Gastroesophageal sphincter (tissue), 4 donors: Measurements from ENCODE around the gene PVALB. TPM values are rescaled to one million over a fixed set of nuclear protein-coding genes. Genes with fewer than 3 reads are reported as not detected.

Experiments
- ATAC-seq: fragments of 150-250 bp; one replicate; pipeline ENCODE4 v1.9.1; 2016; ENCODE audit warnings: mild to moderate bottlenecking, moderate library complexity
- H3K27ac ChIP-seq, 4 donors: fragments of 200-600 bp; sonication (generic) in 3 of 4; 1 replicate in 3 of 4; 2 replicates in 1 of 4; pipeline ENCODE4 v1.5.1; 2016 to 2019
- H3K27me3 ChIP-seq: fragments of 200-600 bp; sonication (generic); one replicate; pipeline ENCODE4 v1.5.1; 2019
- H3K36me3 ChIP-seq, 2 donors: fragments of 200-600 bp; sonication (generic); one replicate each; pipeline ENCODE4 v1.5.1; 2019; ENCODE audit warnings: control low read depth in 1 of 2
- H3K4me1 ChIP-seq, 3 donors: fragments of 200-600 bp; sonication (generic); 1 replicate in 2 of 3; 2 replicates in 1 of 3; pipeline ENCODE4 v1.5.1; 2016 to 2019; ENCODE audit warnings: control low read depth in 2 of 3
- H3K4me3 ChIP-seq, 2 donors: fragments of 200-600 bp; sonication (generic); one replicate each; pipeline ENCODE4 v1.5.1; 2019; ENCODE audit warnings: mild to moderate bottlenecking in 1 of 2, moderate library complexity in 1 of 2
- H3K9me3 ChIP-seq, 3 donors: fragments of 200-600 bp; sonication (generic); one replicate each; pipeline ENCODE4 v1.5.1; 2017 to 2019; ENCODE audit warnings: control low read depth in 2 of 3
- EP300 ChIP-seq: sonication (generic); formaldehyde crosslinking; IDR thresholded peaks from one replicate; pipeline ENCODE4 v1.6.1; 2017; ENCODE audit warnings: antibody characterized with exemption, mild to moderate bottlenecking
- POLR2A ChIP-seq, 2 donors: fragments of 450-650 bp; IDR thresholded peaks; one replicate each; pipeline ENCODE4 v1.6.1; 2017; ENCODE audit warnings: antibody characterized with exemption in 2 of 2, mild to moderate bottlenecking in 2 of 2, moderate library complexity in 1 of 2
- POLR2AphosphoS5 ChIP-seq: sonication (generic); formaldehyde crosslinking; IDR thresholded peaks from one replicate; pipeline ENCODE4 v1.6.1; 2017; ENCODE audit warnings: antibody characterized with exemption
- WGBS, 2 donors: methylation state at CpG; one replicate each; pipeline ENCODE4 v1.1.5; 2018; ENCODE audit warnings: low coverage in 1 of 2; 5-methylcytosine and 5-hydroxymethylcytosine counted together
- total RNA-seq, 4 donors: library from RNA; depleted of rRNA; stranded (reverse); fragments of >200 nt; gene quantifications; one replicate each; pipeline ENCODE4 v1.1.0, GENCODE V29; 2016
- TF ChIP-seq, protein P1 (sequence below), 4 experiments: fragments of 200-600 bp in 2 of 4; fragments of 450-650 bp in 2 of 4; sonication (generic) in 1 of 4; IDR thresholded peaks; one replicate each; pipeline ENCODE4 v1.5.1; 2017 to 2019; ENCODE audit warnings: antibody characterized with exemption in 4 of 4, mild to moderate bottlenecking in 2 of 4, moderate library complexity in 2 of 4

The PVALB gene
- total RNA-seq, 4 donors from 2014 or later, result not detected

DNA sequence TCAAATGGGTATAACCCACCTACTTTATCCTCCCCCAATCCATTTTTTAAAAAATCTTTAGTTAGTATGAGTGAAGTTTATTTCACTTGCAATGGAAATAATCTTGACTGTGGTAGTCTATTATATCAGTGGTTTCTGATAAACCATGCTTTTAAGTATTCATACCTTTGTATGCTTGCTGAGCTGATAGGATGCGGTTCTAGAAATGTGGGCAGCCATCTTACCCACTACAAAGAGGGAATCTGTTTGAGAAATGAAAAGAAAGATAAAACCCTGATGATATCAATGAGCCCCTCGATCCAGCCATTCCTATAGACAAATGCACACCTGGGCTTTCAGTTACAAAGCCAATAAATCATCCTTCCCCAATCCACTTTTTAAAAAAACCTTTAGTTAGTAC is 13.8 kb upstream of the PVALB start:
- Histone ChIP-seq H3K36me3 (no peaks in the 10 kb centered on the region), H3K4me1 (no peaks in the 10 kb centered on the region), H3K4me3 (no peak overlapping the region), H3K27ac (no peak overlapping the region), H3K27me3 (peaks cover 29% of the 10 kb centered on the region), H3K9me3 (no peaks in the 10 kb centered on the region)
- 70 to 97% methylated on average over 2 of the region's 2 CpGs for WGBS, 2 donors
- TF ChIP-seq EP300 (no peak), POLR2AphosphoS5 (no peak), POLR2A (IDR thresholded peaks at IDR 0.05) (no peak)
- TF ChIP-seq, protein P1, sequence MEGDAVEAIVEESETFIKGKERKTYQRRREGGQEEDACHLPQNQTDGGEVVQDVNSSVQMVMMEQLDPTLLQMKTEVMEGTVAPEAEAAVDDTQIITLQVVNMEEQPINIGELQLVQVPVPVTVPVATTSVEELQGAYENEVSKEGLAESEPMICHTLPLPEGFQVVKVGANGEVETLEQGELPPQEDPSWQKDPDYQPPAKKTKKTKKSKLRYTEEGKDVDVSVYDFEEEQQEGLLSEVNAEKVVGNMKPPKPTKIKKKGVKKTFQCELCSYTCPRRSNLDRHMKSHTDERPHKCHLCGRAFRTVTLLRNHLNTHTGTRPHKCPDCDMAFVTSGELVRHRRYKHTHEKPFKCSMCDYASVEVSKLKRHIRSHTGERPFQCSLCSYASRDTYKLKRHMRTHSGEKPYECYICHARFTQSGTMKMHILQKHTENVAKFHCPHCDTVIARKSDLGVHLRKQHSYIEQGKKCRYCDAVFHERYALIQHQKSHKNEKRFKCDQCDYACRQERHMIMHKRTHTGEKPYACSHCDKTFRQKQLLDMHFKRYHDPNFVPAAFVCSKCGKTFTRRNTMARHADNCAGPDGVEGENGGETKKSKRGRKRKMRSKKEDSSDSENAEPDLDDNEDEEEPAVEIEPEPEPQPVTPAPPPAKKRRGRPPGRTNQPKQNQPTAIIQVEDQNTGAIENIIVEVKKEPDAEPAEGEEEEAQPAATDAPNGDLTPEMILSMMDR (IDR thresholded peaks at IDR 0.05), result no peak
- no peak for ATAC-seq

DNA sequence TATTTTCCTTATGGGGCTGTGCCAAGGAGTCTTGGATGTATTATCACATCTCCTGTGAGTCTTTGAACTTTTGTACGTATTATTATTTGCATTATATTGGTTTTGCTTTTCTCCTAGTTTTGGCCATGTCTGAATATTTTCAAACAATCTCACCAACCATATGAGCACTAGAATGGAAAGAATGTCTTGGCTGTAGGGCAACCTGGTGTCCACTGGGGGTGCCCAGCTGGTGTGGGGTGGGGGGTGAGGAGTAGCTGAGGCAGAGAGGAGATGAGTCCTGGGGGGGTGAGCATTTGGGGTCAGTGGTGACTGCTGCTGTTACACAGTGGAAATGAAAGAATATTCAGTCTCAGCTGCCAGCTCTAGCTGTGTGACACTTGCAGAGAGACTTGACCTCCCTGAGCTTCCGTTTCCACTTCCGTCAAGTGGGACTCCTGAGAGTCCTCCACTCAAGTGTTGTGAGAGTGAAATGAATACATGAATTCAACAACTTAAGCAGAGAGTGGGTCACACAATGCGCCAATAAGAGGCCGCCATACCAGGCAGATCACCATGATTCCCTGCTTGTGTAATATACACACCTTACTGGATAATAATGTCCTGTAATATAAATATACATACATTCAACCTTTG is 12.7 kb upstream of the PVALB start:
- Histone ChIP-seq H3K27me3 (peaks cover 24% of the 10 kb centered on the region), H3K4me3 (no peak overlapping the region), H3K4me1 (no peaks in the 10 kb centered on the region), H3K36me3 (no peaks in the 10 kb centered on the region), H3K27ac (no peak overlapping the region), H3K9me3 (no peaks in the 10 kb centered on the region)
- ATAC-seq, result no peak
- TF ChIP-seq POLR2A (IDR thresholded peaks at IDR 0.05) (no peak), EP300 (no peak), POLR2AphosphoS5 (no peak)
- TF ChIP-seq, protein P1 (IDR thresholded peaks at IDR 0.05), result no peak
- 57 to 71% methylated on average over 1 to 5 of the region's 5 CpGs for WGBS, 2 donors

DNA sequence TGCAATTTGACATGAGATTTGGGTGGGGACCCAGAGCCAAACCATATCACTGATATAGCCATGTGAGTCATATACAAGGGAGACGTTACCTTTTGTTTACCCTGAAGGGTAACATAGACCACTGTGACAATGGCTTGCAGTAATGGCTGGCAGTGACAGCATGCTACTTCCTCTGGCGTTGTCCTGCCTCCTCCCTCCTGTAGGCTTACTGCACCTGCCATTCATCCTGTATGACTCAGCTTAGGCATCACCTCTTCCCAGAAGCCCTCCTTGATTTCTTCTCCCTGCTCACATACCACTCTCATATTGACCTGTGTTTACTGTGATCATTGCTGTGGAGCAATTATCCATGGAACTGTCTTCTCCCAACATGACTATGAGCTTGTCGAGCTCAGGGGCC is 12.0 kb upstream of the PVALB start:
- Histone ChIP-seq H3K9me3 (no peaks in the 10 kb centered on the region), H3K36me3 (no peaks in the 10 kb centered on the region), H3K27me3 (peaks cover 29% of the 10 kb centered on the region), H3K27ac (no peak overlapping the region), H3K4me3 (no peak overlapping the region), H3K4me1 (no peaks in the 10 kb centered on the region)
- TF ChIP-seq, protein P1 (IDR thresholded peaks at IDR 0.05), result no peak
- no peak for TF ChIP-seq POLR2AphosphoS5
- no peak for TF ChIP-seq POLR2A (IDR thresholded peaks at IDR 0.05)
- TF ChIP-seq EP300, result no peak
- 31 to 68% methylated on average over 2 to 3 of the region's 3 CpGs for WGBS, 2 donors
- no peak for ATAC-seq

DNA sequence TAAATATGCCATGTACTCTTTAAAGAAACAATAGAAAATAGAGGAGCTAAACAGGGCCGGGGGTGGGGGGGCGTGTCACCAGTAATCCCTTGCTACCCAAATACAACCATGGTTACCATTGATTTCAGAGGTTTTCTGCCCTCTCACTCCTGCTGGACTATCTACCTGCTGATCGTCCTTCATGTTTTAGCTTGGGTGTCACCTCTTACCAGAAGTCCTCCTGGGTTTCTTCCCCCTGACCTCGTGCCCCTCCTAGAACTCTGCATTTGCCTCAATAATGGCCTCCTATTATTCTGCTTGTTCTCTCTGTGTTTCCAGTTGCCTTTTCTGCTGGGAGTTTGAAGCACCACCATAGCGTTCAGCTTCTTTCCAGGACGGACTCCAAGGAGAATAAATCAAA is 9.4 kb upstream of the PVALB start:
- H3K27me3 ChIP-seq, result peaks cover 50% of the 10 kb centered on the region
- no peaks in the 10 kb centered on the region for H3K36me3 ChIP-seq
- H3K27ac ChIP-seq, result no peak overlapping the region
- no peak overlapping the region for H3K4me3 ChIP-seq
- TF ChIP-seq POLR2A (IDR thresholded peaks at IDR 0.05) (no peak), EP300 (no peak)
- TF ChIP-seq, protein P1 (IDR thresholded peaks at IDR 0.05), result no peak
- no peaks in the 10 kb centered on the region for H3K9me3 ChIP-seq
- ATAC-seq, result no peak
- WGBS, 2 donors, result 58 to 79% methylated on average over 6 of the region's 6 CpGs
- no peaks in the 10 kb centered on the region for H3K4me1 ChIP-seq

DNA sequence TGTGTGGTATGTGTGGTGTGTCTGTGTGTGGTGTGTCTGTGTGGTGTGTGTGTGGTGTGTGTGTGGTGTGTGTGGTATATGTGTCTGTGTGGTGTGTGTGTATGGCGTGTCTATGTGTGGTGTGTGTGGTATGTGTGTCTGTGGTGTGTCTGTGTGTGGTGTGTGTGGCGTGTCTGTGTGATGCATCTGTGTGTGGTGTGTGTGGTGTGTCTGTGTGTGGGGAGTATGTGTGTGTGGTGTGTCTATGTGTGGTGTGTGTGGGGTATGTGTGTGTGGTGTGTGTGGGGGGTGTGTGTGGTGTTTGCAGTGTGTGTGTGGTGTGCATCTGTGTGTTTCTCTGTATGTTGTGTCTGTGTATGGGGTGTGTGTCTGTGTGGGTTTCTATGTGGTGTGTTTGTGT is 7.8 kb upstream of the PVALB start:
- TF ChIP-seq POLR2AphosphoS5 (no peak), EP300 (no peak), POLR2A (IDR thresholded peaks at IDR 0.05) (no peak)
- TF ChIP-seq, protein P1 (IDR thresholded peaks at IDR 0.05), result no peak
- ATAC-seq, result no peak
- 100% methylated on average over 1 of the region's 2 CpGs for WGBS, 2 donors

More for the DNA sequence above, 7.8 kb upstream of the PVALB start:
- no peaks in the 10 kb centered on the region for H3K9me3 ChIP-seq
- no peaks in the 10 kb centered on the region for H3K4me1 ChIP-seq
- no peak overlapping the region for H3K4me3 ChIP-seq
- H3K36me3 ChIP-seq, result no peaks in the 10 kb centered on the region
- H3K27me3 ChIP-seq, result peaks cover 59% of the 10 kb centered on the region
- no peak overlapping the region for H3K27ac ChIP-seq
